Body of pancreas (tissue), 4 donors: Measurements from ENCODE around the gene POLD2. TPM values are rescaled to one million over a fixed set of nuclear protein-coding genes. Genes with fewer than 3 reads are reported as not detected.

Experiments used
- ATAC-seq: fragments of 150-250 bp; one replicate; pipeline ENCODE4 v1.9.1; 2016
- DNase-seq, 4 donors: peaks; one replicate each; pipeline ENCODE4 v3.0.0-alpha.2; 2019
- H3K27ac ChIP-seq, 4 donors: fragments of 200-600 bp; sonication (generic); 1 replicate in 3 of 4; 2 replicates in 1 of 4; pipeline versions ENCODE4 v1.5.1 to v1.6.1; 2016 to 2019; ENCODE audit warnings: mild to moderate bottlenecking in 1 of 4, mixed read lengths in 1 of 4, moderate library complexity in 1 of 4
- H3K27me3 ChIP-seq, 2 donors: fragments of 200-600 bp; sonication (generic); one replicate each; pipeline ENCODE4 v1.6.0; 2016; ENCODE audit warnings: mild to moderate bottlenecking in 1 of 2
- H3K36me3 ChIP-seq, 2 donors: fragments of 200-600 bp; sonication (generic); replicated peaks in 1 of 2; 2 replicates each; pipeline ENCODE4 v1.5.1; 2016; ENCODE audit warnings: low read depth in 2 of 2; ENCODE audit not compliant: insufficient read depth in 1 of 2
- H3K4me1 ChIP-seq: fragments of 200-600 bp; sonication (generic); one replicate; pipeline ENCODE4 v1.6.0; 2016
- H3K4me3 ChIP-seq, 2 donors: fragments of 200-600 bp; sonication (generic); 1 replicate in 1 of 2; 2 replicates in 1 of 2; pipeline ENCODE4 v1.5.1; 2016 to 2019
- H3K9me3 ChIP-seq, 3 donors: fragments of 200-600 bp; sonication (generic); 1 replicate in 2 of 3; 2 replicates in 1 of 3; pipeline ENCODE4 v1.5.1; 2016
- CTCF ChIP-seq, 7 experiments: fragments of 450-650 bp in 4 of 7; fragments of 200-600 bp in 3 of 7; sonication (generic) in 3 of 7; IDR thresholded peaks; one replicate each; pipeline ENCODE4 v1.5.1; 2016 to 2019; ENCODE audit warnings: antibody characterized with exemption in 7 of 7
- POLR2A ChIP-seq, 3 donors: fragments of 450-650 bp; IDR thresholded peaks; one replicate each; pipeline ENCODE4 v1.6.1; 2016; ENCODE audit warnings: antibody characterized with exemption in 3 of 3, mild to moderate bottlenecking in 2 of 3
- WGBS, 2 donors: methylation state at CpG; one replicate each; pipeline ENCODE4 v1.1.5; 2017; 5-methylcytosine and 5-hydroxymethylcytosine counted together
- intact Hi-C: fragments of 100-400 bp; cut with DNase I; formaldehyde crosslinking; loops from one replicate; pipeline ENCODE4 v1.15.1; 2023
- total RNA-seq, 2 donors: library from RNA; depleted of rRNA; stranded (reverse); fragments of >200 nt; gene quantifications; one replicate each; pipeline ENCODE4 v1.1.0, GENCODE V29; 2016

POLD2 gene
- total RNA-seq, 2 donors from 2014 or later: 32.7 to 64.6 TPM

- 31 to 41% methylated on average over 1 of the region's 1 CpG for WGBS, 2 donors
- no peaks in the 10 kb centered on the region for H3K27me3 ChIP-seq
Measured at GRCh38 chr7:44163591-44163990, 40.2 kb upstream of the POLD2 start.

GRCh38 chr7:44162785-44163395 is 39.5 kb upstream of the POLD2 start:
- H3K36me3 ChIP-seq: no peaks in the 10 kb centered on the region
- ATAC-seq (no peak), DNase-seq (no peak)
- no peak for TF ChIP-seq CTCF (IDR thresholded peaks at IDR 0.05)
- no peak for TF ChIP-seq POLR2A (IDR thresholded peaks at IDR 0.05)
- H3K4me3 ChIP-seq: no peak overlapping the region
- intact Hi-C loops: no loop called here
- 63 to 75% methylated on average over 1 of the region's 1 CpG for WGBS, 2 donors
- no peaks in the 10 kb centered on the region for H3K27me3 ChIP-seq
- H3K9me3 ChIP-seq: no peaks in the 10 kb centered on the region
- H3K27ac ChIP-seq: no peak overlapping the region
- no peaks in the 10 kb centered on the region for H3K4me1 ChIP-seq

More at GRCh38 chr7:44163591-44163990, 40.2 kb upstream of the POLD2 start:
- Histone ChIP-seq H3K27ac (no peak overlapping the region), H3K4me3 (no peak overlapping the region), H3K9me3 (no peaks in the 10 kb centered on the region), H3K36me3 (no peaks in the 10 kb centered on the region), H3K4me1 (no peaks in the 10 kb centered on the region)
- TF ChIP-seq CTCF (IDR thresholded peaks at IDR 0.05): no peak
- no peak for TF ChIP-seq POLR2A (IDR thresholded peaks at IDR 0.05)
- intact Hi-C loops: no loop called here
- ATAC-seq (no peak), DNase-seq (no peak)

GRCh38 chr7:44162179-44162578 is 38.8 kb upstream of the POLD2 start:
- Histone ChIP-seq H3K36me3 (no peaks in the 10 kb centered on the region), H3K4me3 (no peak overlapping the region), H3K4me1 (no peaks in the 10 kb centered on the region), H3K27ac (no peak overlapping the region), H3K9me3 (no peaks in the 10 kb centered on the region), H3K27me3 (no peaks in the 10 kb centered on the region)
- WGBS, 2 donors: 81 to 91% methylated on average over 4 of the region's 4 CpGs
- intact Hi-C loops: no loop called here
- DNase-seq: peak in 1 of 4 donors; percentile 11
- no peak for TF ChIP-seq CTCF (IDR thresholded peaks at IDR 0.05)
- ATAC-seq: no peak

GRCh38 chr7:44161371-44161770 is 38.0 kb upstream of the POLD2 start:
- H3K36me3 ChIP-seq: no peaks in the 10 kb centered on the region
- WGBS, 2 donors: 100% methylated on average over 2 of the region's 2 CpGs
- no peak overlapping the region for H3K27ac ChIP-seq
- H3K9me3 ChIP-seq: no peaks in the 10 kb centered on the region
- no peaks in the 10 kb centered on the region for H3K4me1 ChIP-seq
- no peak for DNase-seq
- TF ChIP-seq CTCF (IDR thresholded peaks at IDR 0.05) (no peak), POLR2A (IDR thresholded peaks at IDR 0.05) (no peak)
- H3K4me3 ChIP-seq: no peak overlapping the region
- H3K27me3 ChIP-seq: no peaks in the 10 kb centered on the region
- intact Hi-C loops: no loop called here
- ATAC-seq: no peak
